Ovary (tissue), 9 donors: ENCODE data around the gene ZNF385A. TPM values are rescaled to one million over a fixed set of nuclear protein-coding genes. Genes with fewer than 3 reads are reported as not detected.

Source experiments
- DNase-seq, 5 donors: peaks; one replicate each; pipeline ENCODE4 v3.0.0-alpha.2; 2019 to 2020
- H3K27ac ChIP-seq, 2 donors: fragments of 200-600 bp; one replicate each; pipeline versions ENCODE4 v1.5.1 to v1.8.0; 2019 to 2022
- H3K27me3 ChIP-seq: fragments of 200-600 bp; one replicate; pipeline ENCODE4 v1.8.0; 2022
- H3K36me3 ChIP-seq: fragments of 200-600 bp; sonication (generic); one replicate; pipeline ENCODE4 v1.5.1; 2019
- H3K4me1 ChIP-seq: one replicate; pipeline ENCODE4 v1.8.1; 2013; ENCODE audit warnings: mild to moderate bottlenecking, moderate library complexity; ENCODE audit not compliant: insufficient read depth
- H3K4me3 ChIP-seq: fragments of 200-600 bp; sonication (generic); one replicate; pipeline ENCODE4 v1.5.1; 2017
- H3K9me3 ChIP-seq, 2 donors: fragments of 200-600 bp in 1 of 2; sonication (generic) in 1 of 2; one replicate each; pipeline versions ENCODE4 v1.5.1 to v1.8.1; 2013 to 2019; ENCODE audit warnings: mild to moderate bottlenecking in 1 of 2, moderate library complexity in 1 of 2
- CTCF ChIP-seq, 3 donors: fragments of 450-650 bp in 2 of 3; fragments of 200-600 bp in 1 of 3; IDR thresholded peaks; one replicate each; pipeline versions ENCODE4 v1.5.1 to v1.8.0; 2016 to 2022; ENCODE audit warnings: antibody characterized with exemption in 3 of 3, mild to moderate bottlenecking in 1 of 3
- EP300 ChIP-seq: sonication (generic); formaldehyde crosslinking; IDR thresholded peaks from one replicate; pipeline ENCODE4 v1.6.1; 2017; ENCODE audit warnings: antibody characterized with exemption
- POLR2A ChIP-seq: fragments of 450-650 bp; IDR thresholded peaks from one replicate; pipeline ENCODE4 v1.6.1; 2017; ENCODE audit warnings: antibody characterized with exemption, mild to moderate bottlenecking, moderate library complexity
- WGBS, 3 donors: extraction: QIAGEN DNeasy Blood & Tissue Kit in 1 of 3; methylation state at CpG; one replicate each; pipeline versions ENCODE4 v1.1.5 to v1.1.7; 2013 to 2017; 5-methylcytosine and 5-hydroxymethylcytosine counted together
- intact Hi-C, 4 donors: fragments of 100-400 bp; cut with DNase I; formaldehyde crosslinking; loops; one replicate each; pipeline versions ENCODE4 v1.11.0 to v1.15.1; 2022 to 2023
- polyA plus RNA-seq, 2 donors: library from polyadenylated mRNA; stranded (reverse); fragments of 200-250 nt in 1 of 2; fragments of 350-450 nt in 1 of 2; fragmentation: Illumina TruSeq in 1 of 2; extraction: RNeasy Lipid Tissue Mini Kit (QIAGEN cat#74804) in 1 of 2; gene quantifications; one replicate each; pipeline ENCODE4 v1.2.3, GENCODE V29; 2013 to 2014
- total RNA-seq, 7 donors: library from RNA; depleted of rRNA in 2 of 7; stranded (reverse); fragments of >200 nt in 2 of 7; fragmentation: NEBNext Ultra II Directional in 3 of 7; extraction: Animal tissue kit (Norgen Biotek cat#: 25700) in 3 of 7; gene quantifications; one replicate each; pipeline versions ENCODE4 v1.1.0 to v1.2.4, GENCODE V29; 2016 to 2023
- donor health status: DM: no; HTN: no; CAD: no; lungs with moderate emphysema.
- donor health status: DM: no; HTN: no; CAD: no.
- donor health status: Bipolar disorder and iron deficiency.
- donor health status: DM: yes; HTN: yes; CAD: no.
- donor health status: DM: no; HTN: no; CAD: no.
- donor health status: DM: yes; HTN: yes; CAD: no.

Gene ZNF385A
- total and polyA plus RNA-seq, 9 donors = 3.6 to 30.5 (median 6.0) TPM

- H3K27ac ChIP-seq = no peak overlapping the region
- H3K4me1 ChIP-seq = peaks cover 7% of the 10 kb centered on the region
- H3K36me3 ChIP-seq = no peaks in the 10 kb centered on the region
- WGBS, 3 donors = 83 to 86% (median 85%) methylated on average over 7 of the region's 7 CpGs
- H3K4me3 ChIP-seq = no peak overlapping the region
- DNase-seq = no peak
- H3K9me3 ChIP-seq = no peaks in the 10 kb centered on the region
- TF ChIP-seq POLR2A (no peak), CTCF (IDR thresholded peaks at IDR 0.05) (no peak), EP300 (no peak)
- intact Hi-C loops = no loop called here
- H3K27me3 ChIP-seq = no peaks in the 10 kb centered on the region
Measured at GRCh38 chr12:54390176-54390667, 5.7 kb upstream of the ZNF385A start.

GRCh38 chr12:54389607-54390175 lies 5.2 kb upstream of the ZNF385A start:
- intact Hi-C loops = no loop called here
- Histone ChIP-seq H3K4me1 (peaks cover 10% of the 10 kb centered on the region), H3K36me3 (no peaks in the 10 kb centered on the region), H3K27ac (no peak overlapping the region), H3K9me3 (no peaks in the 10 kb centered on the region), H3K27me3 (no peaks in the 10 kb centered on the region), H3K4me3 (no peak overlapping the region)
- no peak for TF ChIP-seq EP300
- no peak for TF ChIP-seq CTCF (IDR thresholded peaks at IDR 0.05)
- no peak for TF ChIP-seq POLR2A
- WGBS, 3 donors = 89 to 92% (median 89%) methylated on average over 5 of the region's 5 CpGs
- DNase-seq = no peak

GRCh38 chr12:54389134-54389508 lies 4.6 kb upstream of the ZNF385A start:
- Histone ChIP-seq H3K27ac (no peak overlapping the region), H3K36me3 (no peaks in the 10 kb centered on the region), H3K9me3 (no peaks in the 10 kb centered on the region), H3K4me1 (peaks cover 10% of the 10 kb centered on the region), H3K4me3 (no peak overlapping the region), H3K27me3 (no peaks in the 10 kb centered on the region)
- TF ChIP-seq EP300 (no peak), CTCF (IDR thresholded peaks at IDR 0.05) (no peak), POLR2A (no peak)
- WGBS, 3 donors = 88 to 90% (median 89%) methylated on average over 3 of the region's 3 CpGs
- intact Hi-C loops = no loop called here
- DNase-seq = no peak

GRCh38 chr12:54388237-54389133 lies 4.0 kb upstream of the ZNF385A start:
- Histone ChIP-seq H3K4me3 (no peak overlapping the region), H3K4me1 (peaks cover 10% of the 10 kb centered on the region), H3K36me3 (no peaks in the 10 kb centered on the region), H3K27me3 (no peaks in the 10 kb centered on the region), H3K9me3 (no peaks in the 10 kb centered on the region), H3K27ac (no peak overlapping the region)
- 76 to 79% (median 78%) methylated on average over 4 of the region's 4 CpGs for WGBS, 3 donors
- DNase-seq = no peak
- TF ChIP-seq CTCF (IDR thresholded peaks at IDR 0.05) = no peak
- no peak for TF ChIP-seq POLR2A
- TF ChIP-seq EP300 = no peak
- intact Hi-C loops = no loop called here
